CD8-positive, alpha-beta memory T cell (primary cell): ENCODE measurements around the gene PLA2G6. TPM values are rescaled to one million over a fixed set of nuclear protein-coding genes. Genes with fewer than 3 reads are reported as not detected.

Experiments
- CTCF ChIA-PET: fragments of 350-600 bp; sonication (Branson Sonifier 250); formaldehyde crosslinking; loops from one replicate; lab custom pipeline; 2021; ENCODE audit warnings: antibody characterized with exemption; lab: Charles Lee
- POLR2A ChIA-PET: fragments of 350-600 bp; sonication (Branson Sonifier 250); formaldehyde crosslinking; loops from one replicate; lab custom pipeline; 2021; ENCODE audit warnings: antibody characterized with exemption; lab: Charles Lee
- DNase-seq, 5 donors: peaks; one replicate each; pipeline versions ENCODE4 v3.0.0 to v3.0.0-alpha.2; 2020 to 2022; ENCODE audit warnings: mixed read lengths in 1 of 5
- H3K27ac ChIP-seq: one replicate; pipeline ENCODE4 v1.7.0; 2013; ENCODE audit warnings: low read depth, mild to moderate bottlenecking, low read length, moderate library complexity
- H3K27me3 ChIP-seq: 2 replicates; pipeline ENCODE4 v1.7.0; 2013; ENCODE audit warnings: low read length, mild to moderate bottlenecking; ENCODE audit not compliant: insufficient read depth, poor library complexity, severe bottlenecking
- H3K36me3 ChIP-seq: 2 replicates; pipeline ENCODE4 v1.7.0; 2013; ENCODE audit warnings: mild to moderate bottlenecking, low read length, moderate library complexity; ENCODE audit not compliant: insufficient read depth
- H3K4me1 ChIP-seq: 2 replicates; pipeline ENCODE4 v1.7.0; 2013; ENCODE audit warnings: mild to moderate bottlenecking, low read length, moderate library complexity; ENCODE audit not compliant: insufficient read depth
- H3K4me3 ChIP-seq: 2 replicates; pipeline ENCODE4 v1.7.0; 2013; ENCODE audit warnings: mild to moderate bottlenecking, low read length
- H3K9me3 ChIP-seq: 2 replicates; pipeline ENCODE4 v1.7.0; 2013; ENCODE audit warnings: mild to moderate bottlenecking, low read length
- H3K27ac Mint-ChIP-seq, 8 donors: one replicate each; pipeline ENCODE4 v1.8.0; 2020 to 2021; ENCODE audit warnings: mixed read lengths in 8 of 8, mild to moderate bottlenecking in 6 of 8, inconsistent platforms in 3 of 8, moderate library complexity in 3 of 8
- H3K27me3 Mint-ChIP-seq, 2 donors: one replicate each; pipeline ENCODE4 v1.8.0; 2020 to 2021; ENCODE audit warnings: mixed read lengths in 2 of 2, mild to moderate bottlenecking in 1 of 2, moderate library complexity in 1 of 2
- H3K36me3 Mint-ChIP-seq, 3 donors: one replicate each; pipeline ENCODE4 v1.8.0; 2020 to 2021; ENCODE audit warnings: mixed read lengths in 3 of 3, inconsistent platforms in 1 of 3, mild to moderate bottlenecking in 1 of 3
- H3K4me1 Mint-ChIP-seq, 3 donors: one replicate each; pipeline ENCODE4 v1.8.0; 2020 to 2021; ENCODE audit warnings: mixed read lengths in 3 of 3, inconsistent platforms in 1 of 3, mild to moderate bottlenecking in 1 of 3
- H3K4me3 Mint-ChIP-seq, 7 donors: one replicate each; pipeline ENCODE4 v1.8.0; 2020 to 2021; ENCODE audit warnings: mixed read lengths in 7 of 7, mild to moderate bottlenecking in 6 of 7, moderate library complexity in 4 of 7, inconsistent platforms in 2 of 7
- H3K9me3 Mint-ChIP-seq, 5 donors: one replicate each; pipeline ENCODE4 v1.8.0; 2020 to 2022; ENCODE audit warnings: mixed read lengths in 5 of 5, mild to moderate bottlenecking in 3 of 5, moderate library complexity in 2 of 5, inconsistent platforms in 1 of 5
- polyA plus RNA-seq: library from polyadenylated mRNA; unstranded; fragments of 300-500 nt; fragmentation: Illumina TruSeq; gene quantifications from one replicate; pipeline ENCODE4 v1.2.3, GENCODE V29; 2021
- total RNA-seq, 2 experiments: library from RNA; stranded (reverse); gene quantifications; one replicate each; pipeline ENCODE4 v1.2.3, GENCODE V29; 2021

The PLA2G6 gene
- total and polyA plus RNA-seq, 3 experiments from 2014 or later, result 5.6 to 34.1 (median 33.0) TPM

GRCh38 chr22:38211556-38211955 lies 29.9 kb upstream of the PLA2G6 start:
- H3K4me3 ChIP-seq, result no peak overlapping the region
- H3K27me3 Mint-ChIP-seq, result peaks cover 0 to 2% of the 10 kb centered on the region in 2 donors

GRCh38 chr22:38208551-38208968 lies 26.9 kb upstream of the PLA2G6 start:
- Mint-ChIP-seq H3K9me3 (no peaks in the 10 kb centered on the region), H3K27me3 (peaks cover 0 to 2% of the 10 kb centered on the region in 2 donors), H3K27ac (peak overlapping the region in 2 of 8 donors; percentile 50 to 57), H3K4me1 (peaks cover 22 to 26% (median 24%) of the 10 kb centered on the region in 3 donors), H3K4me3 (no peak overlapping the region), H3K36me3 (peaks cover 0 to 1% (median 0%) of the 10 kb centered on the region in 3 donors)
- Histone ChIP-seq H3K27me3 (no peaks in the 10 kb centered on the region), H3K4me1 (peaks cover 13% of the 10 kb centered on the region), H3K36me3 (no peaks in the 10 kb centered on the region), H3K9me3 (no peaks in the 10 kb centered on the region), H3K4me3 (no peak overlapping the region), H3K27ac (no peak overlapping the region)
- ChIA-PET CTCF (no interaction called here), POLR2A (no interaction called here)
- no peak for DNase-seq

More at GRCh38 chr22:38211556-38211955, 29.9 kb upstream of the PLA2G6 start:
- Mint-ChIP-seq H3K27ac (peak overlapping the region in 1 of 8 donors; percentile 69), H3K4me1 (peaks cover 11 to 27% (median 13%) of the 10 kb centered on the region in 3 donors), H3K36me3 (peaks cover 0 to 4% (median 2%) of the 10 kb centered on the region in 3 donors), H3K4me3 (no peak overlapping the region), H3K9me3 (no peaks in the 10 kb centered on the region)
- Histone ChIP-seq H3K36me3 (no peaks in the 10 kb centered on the region), H3K9me3 (no peaks in the 10 kb centered on the region), H3K27me3 (no peaks in the 10 kb centered on the region), H3K4me1 (peaks cover 8% of the 10 kb centered on the region), H3K27ac (no peak overlapping the region)
- DNase-seq, result no peak
- CTCF ChIA-PET, result no interaction called here
- POLR2A ChIA-PET, result interaction anchor here (0.7 kb wide), 1 partner anchor 10 kb away, joined by 4 read pairs; the partner anchor contains the start of gene MAFF

- Mint-ChIP-seq H3K27me3 (peaks cover 0 to under 1% of the 10 kb centered on the region in 2 donors), H3K36me3 (peaks cover 0 to 1% (median 0%) of the 10 kb centered on the region in 3 donors), H3K9me3 (no peaks in the 10 kb centered on the region), H3K4me3 (peak overlapping the region in 1 of 7 donors; percentile 38), H3K4me1 (peaks cover 18 to 26% (median 24%) of the 10 kb centered on the region in 3 donors), H3K27ac (peak overlapping the region in 3 of 8 donors; percentile 3 to 50 (median 49))
- ChIA-PET CTCF (no interaction called here), POLR2A (no interaction called here)
- Histone ChIP-seq H3K4me3 (no peak overlapping the region), H3K27me3 (no peaks in the 10 kb centered on the region), H3K9me3 (no peaks in the 10 kb centered on the region), H3K4me1 (peaks cover 17% of the 10 kb centered on the region), H3K36me3 (no peaks in the 10 kb centered on the region), H3K27ac (no peak overlapping the region)
- DNase-seq, result no peak
Observed at GRCh38 chr22:38207898-38208432, 26.3 kb upstream of the PLA2G6 start.

GRCh38 chr22:38205261-38206128 lies 23.9 kb upstream of the PLA2G6 start:
- Histone ChIP-seq H3K4me1 (peaks cover 29% of the 10 kb centered on the region), H3K36me3 (no peaks in the 10 kb centered on the region), H3K27me3 (no peaks in the 10 kb centered on the region), H3K9me3 (no peaks in the 10 kb centered on the region), H3K4me3 (no peak overlapping the region), H3K27ac (no peak overlapping the region)
- H3K27ac Mint-ChIP-seq, result peak overlapping the region in 7 of 8 donors; percentile 62 to 97 (median 88)
- ChIA-PET POLR2A (no interaction called here), CTCF (interaction anchor here (3.0 kb wide), 1 partner anchor 91 kb away, joined by 12 read pairs; no protein-coding TSS in a partner anchor)
- peak overlapping the region in 1 of 7 donors; percentile 72 for H3K4me3 Mint-ChIP-seq
- peaks cover 30 to 36% (median 34%) of the 10 kb centered on the region in 3 donors for H3K4me1 Mint-ChIP-seq
- H3K36me3 Mint-ChIP-seq, result peaks cover 0 to 6% (median 0%) of the 10 kb centered on the region in 3 donors
- no peaks in the 10 kb centered on the region for H3K27me3 Mint-ChIP-seq
- no peak for DNase-seq
- H3K9me3 Mint-ChIP-seq, result no peaks in the 10 kb centered on the region

GRCh38 chr22:38204784-38205183 lies 23.2 kb upstream of the PLA2G6 start:
- Histone ChIP-seq H3K4me1 (peaks cover 29% of the 10 kb centered on the region), H3K27ac (no peak overlapping the region), H3K9me3 (no peaks in the 10 kb centered on the region), H3K27me3 (no peaks in the 10 kb centered on the region), H3K36me3 (no peaks in the 10 kb centered on the region), H3K4me3 (no peak overlapping the region)
- POLR2A ChIA-PET, result no interaction called here
- DNase-seq, result peak in 1 of 5 donors; percentile 36
- Mint-ChIP-seq H3K4me3 (peak overlapping the region; percentile 42 to 91 (median 60)), H3K27me3 (no peaks in the 10 kb centered on the region), H3K27ac (peak overlapping the region; percentile 36 to 97 (median 86)), H3K4me1 (peaks cover 30 to 34% (median 31%) of the 10 kb centered on the region in 3 donors), H3K9me3 (no peaks in the 10 kb centered on the region), H3K36me3 (peaks cover 0 to 6% (median 0%) of the 10 kb centered on the region in 3 donors)
- CTCF ChIA-PET, result interaction anchor here (3.0 kb wide), 1 partner anchor 90 kb away, joined by 12 read pairs; no protein-coding TSS in a partner anchor

GRCh38 chr22:38203855-38204514 lies 22.4 kb upstream of the PLA2G6 start:
- peaks cover 33 to 37% (median 34%) of the 10 kb centered on the region in 3 donors for H3K4me1 Mint-ChIP-seq
- peaks cover 0 to 6% (median 0%) of the 10 kb centered on the region in 3 donors for H3K36me3 Mint-ChIP-seq
- Histone ChIP-seq H3K27me3 (no peaks in the 10 kb centered on the region), H3K4me1 (peaks cover 29% of the 10 kb centered on the region), H3K4me3 (peak overlapping the region; percentile 88), H3K36me3 (no peaks in the 10 kb centered on the region), H3K9me3 (no peaks in the 10 kb centered on the region), H3K27ac (peak overlapping the region; percentile 92)
- ChIA-PET CTCF (interaction anchor here (2.6 to 3.0 kb wide), 2 partner anchors 10 to 90 kb away, joined by 10 to 12 read pairs; no protein-coding TSS in a partner anchor), POLR2A (interaction anchor here (3.6 kb wide), 1 partner anchor 23 kb away, joined by 29 read pairs; the partner anchor contains the start of gene PLA2G6)
- H3K9me3 Mint-ChIP-seq, result no peaks in the 10 kb centered on the region
- H3K27me3 Mint-ChIP-seq, result no peaks in the 10 kb centered on the region
- H3K4me3 Mint-ChIP-seq, result peak overlapping the region; percentile 72 to 94 (median 88)
- no peak for DNase-seq
- peak overlapping the region; percentile 16 to 97 (median 90) for H3K27ac Mint-ChIP-seq

GRCh38 chr22:38203090-38203810 lies 21.6 kb upstream of the PLA2G6 start:
- ChIA-PET POLR2A (interaction anchor here (0.5 to 3.6 kb wide), 3 partner anchors 11 to 501 kb away, joined by 3 to 29 read pairs (median 4); partner anchors contain the start of gene PLA2G6), CTCF (interaction anchor here (1.1 to 3.0 kb wide), 4 partner anchors 11 to 89 kb away, joined by 3 to 12 read pairs (median 10); partner anchors contain the start of gene PLA2G6)
- H3K4me1 ChIP-seq, result peaks cover 29% of the 10 kb centered on the region
- peak overlapping the region; percentile 88 for H3K4me3 ChIP-seq
- H3K27ac ChIP-seq, result peak overlapping the region; percentile 92
- no peaks in the 10 kb centered on the region for H3K9me3 ChIP-seq
- H3K4me1 Mint-ChIP-seq, result peaks cover 33 to 37% (median 34%) of the 10 kb centered on the region in 3 donors
- H3K36me3 ChIP-seq, result no peaks in the 10 kb centered on the region
- H3K27me3 Mint-ChIP-seq, result no peaks in the 10 kb centered on the region
- H3K4me3 Mint-ChIP-seq, result peak overlapping the region; percentile 85 to 94 (median 88)
- no peaks in the 10 kb centered on the region for H3K27me3 ChIP-seq
- H3K27ac Mint-ChIP-seq, result peak overlapping the region; percentile 62 to 97 (median 94)
- H3K36me3 Mint-ChIP-seq, result peaks cover 0 to 6% (median 0%) of the 10 kb centered on the region in 3 donors
- DNase-seq, result peak in 4 of 5 donors; percentile 32 to 60 (median 40)
- no peaks in the 10 kb centered on the region for H3K9me3 Mint-ChIP-seq
